Endodermal cell (in vitro differentiated cells): ENCODE results near the gene PMM2. TPM values are rescaled to one million over a fixed set of nuclear protein-coding genes. Genes with fewer than 3 reads are reported as not detected.
A peak's percentile ranks its signal among the peaks of the same experiment; 100 is the strongest.

Source experiments
- DNase-seq: peaks from one replicate; pipeline ENCODE4 v3.0.0-alpha.2; 2017
- H3K27ac ChIP-seq: 2 replicates; pipeline ENCODE4 v1.5.1; 2013; ENCODE audit warnings: mild to moderate bottlenecking, low read depth, low read length, moderate library complexity
- H3K27me3 ChIP-seq: 2 replicates; pipeline ENCODE4 v1.6.1; 2013; ENCODE audit warnings: mild to moderate bottlenecking, low read length, moderate library complexity; ENCODE audit not compliant: insufficient read depth, control insufficient read depth, poor library complexity, severe bottlenecking
- H3K36me3 ChIP-seq: 2 replicates; pipeline ENCODE4 v1.7.0; 2013; ENCODE audit warnings: mild to moderate bottlenecking, low read length, moderate library complexity; ENCODE audit not compliant: control insufficient read depth, insufficient read depth
- H3K4me1 ChIP-seq: one replicate; pipeline ENCODE4 v1.7.0; 2013; ENCODE audit warnings: low read length; ENCODE audit not compliant: control insufficient read depth, insufficient read depth
- H3K4me3 ChIP-seq: 2 replicates; pipeline ENCODE4 v1.5.1; 2013; ENCODE audit warnings: mild to moderate bottlenecking, low read length, moderate library complexity
- H3K9ac ChIP-seq: 2 replicates; pipeline ENCODE4 v1.6.1; 2013; ENCODE audit warnings: mild to moderate bottlenecking, low read length, moderate library complexity; ENCODE audit not compliant: poor library complexity, severe bottlenecking; ENCODE audit errors: extremely low read depth
- H3K9me3 ChIP-seq: 2 replicates; pipeline ENCODE4 v1.6.1; 2013; ENCODE audit warnings: mild to moderate bottlenecking, low read length, moderate library complexity; ENCODE audit not compliant: control insufficient read depth
- H3K27ac Mint-ChIP-seq: 2 replicates; pipeline ENCODE4 v1.8.0; 2020; ENCODE audit warnings: mixed read lengths
- H3K27me3 Mint-ChIP-seq: 2 replicates; pipeline ENCODE4 v1.8.0; 2021; ENCODE audit warnings: mild to moderate bottlenecking, mixed read lengths; ENCODE audit not compliant: insufficient read depth
- H3K36me3 Mint-ChIP-seq: 2 replicates; pipeline ENCODE4 v1.8.0; 2020; ENCODE audit warnings: low read depth, mixed read lengths
- H3K4me1 Mint-ChIP-seq: 2 replicates; pipeline ENCODE4 v1.8.0; 2020; ENCODE audit warnings: mixed read lengths
- H3K4me3 Mint-ChIP-seq: 2 replicates; pipeline ENCODE4 v1.8.0; 2020; ENCODE audit warnings: mild to moderate bottlenecking, moderate library complexity, mixed read lengths
- H3K9me3 Mint-ChIP-seq: 2 replicates; pipeline ENCODE4 v1.8.0; 2020; ENCODE audit warnings: mild to moderate bottlenecking, mixed read lengths
- CTCF ChIP-seq: fragments of 200-600 bp; sonication (generic); conservative IDR thresholded peaks from 2 replicates; pipeline ENCODE4 v1.5.0; 2021; ENCODE audit warnings: antibody characterized with exemption, mild to moderate bottlenecking
- WGBS, 2 experiments: methylation state at CpG; one replicate each; pipeline versions ENCODE4 v1.1.5 to v1.1.7; 2013; ENCODE audit warnings: missing lambda C conversion rate in 2 of 2, mixed read lengths in 1 of 2; ENCODE audit not compliant: insufficient coverage in 1 of 2, insufficient read length in 1 of 2; 5-methylcytosine and 5-hydroxymethylcytosine counted together
- total RNA-seq, 2 donors: library from RNA; stranded (reverse); fragmentation: NEBNext Ultra II Directional in 1 of 2; extraction: Animal tissue kit (Norgen Biotek cat#: 25700) in 1 of 2; gene quantifications; 2 replicates in 1 of 2; 3 replicates in 1 of 2; pipeline ENCODE4 v1.2.1, GENCODE V29; 2021

PMM2 gene
- total RNA-seq, 2 donors from 2014 or later, result 47.6 to 48.2 TPM

GRCh38 chr16:8847623-8848022, 50.0 kb downstream of the PMM2 start:
- 94 to 95% methylated on average over 15 of the region's 15 CpGs for WGBS, 2 experiments
- no peak for TF ChIP-seq CTCF
- no peak overlapping the region for H3K27ac ChIP-seq
- H3K9me3 Mint-ChIP-seq, result no peaks in the 10 kb centered on the region
- H3K9ac ChIP-seq, result no peak overlapping the region
- H3K4me1 Mint-ChIP-seq, result peaks cover 30% of the 10 kb centered on the region
- no peak overlapping the region for H3K4me3 ChIP-seq
- no peaks in the 10 kb centered on the region for H3K9me3 ChIP-seq
- peaks cover 56% of the 10 kb centered on the region for H3K36me3 ChIP-seq
- peak overlapping the region; percentile 31 for H3K27ac Mint-ChIP-seq
- H3K4me3 Mint-ChIP-seq, result no peak overlapping the region
- no peaks in the 10 kb centered on the region for H3K27me3 ChIP-seq
- peaks cover 3% of the 10 kb centered on the region for H3K4me1 ChIP-seq
- H3K27me3 Mint-ChIP-seq, result no peaks in the 10 kb centered on the region
- peaks cover 62% of the 10 kb centered on the region for H3K36me3 Mint-ChIP-seq
- DNase-seq, result no peak

GRCh38 chr16:8848231-8848938, 50.7 kb downstream of the PMM2 start:
- WGBS, 2 experiments, result 94 to 97% methylated on average over 22 to 26 of the region's 26 CpGs
- Histone ChIP-seq H3K36me3 (peaks cover 63% of the 10 kb centered on the region), H3K9me3 (no peaks in the 10 kb centered on the region), H3K4me1 (peaks cover 10% of the 10 kb centered on the region), H3K4me3 (no peak overlapping the region), H3K27me3 (no peaks in the 10 kb centered on the region), H3K9ac (no peak overlapping the region), H3K27ac (peak overlapping the region; percentile 41)
- no peak for DNase-seq
- peaks cover 33% of the 10 kb centered on the region for H3K4me1 Mint-ChIP-seq
- no peak overlapping the region for H3K4me3 Mint-ChIP-seq
- no peak for TF ChIP-seq CTCF
- no peaks in the 10 kb centered on the region for H3K27me3 Mint-ChIP-seq
- H3K9me3 Mint-ChIP-seq, result no peaks in the 10 kb centered on the region
- no peak overlapping the region for H3K27ac Mint-ChIP-seq
- H3K36me3 Mint-ChIP-seq, result peaks cover 67% of the 10 kb centered on the region

- peaks cover 72% of the 10 kb centered on the region for H3K36me3 Mint-ChIP-seq
- WGBS, 2 experiments, result 92 to 96% methylated on average over 6 to 8 of the region's 8 CpGs
- no peak overlapping the region for H3K4me3 Mint-ChIP-seq
Observed at GRCh38 chr16:8848939-8849391, 51.3 kb downstream of the PMM2 start.

More at GRCh38 chr16:8848939-8849391, 51.3 kb downstream of the PMM2 start:
- Histone ChIP-seq H3K4me1 (peaks cover 13% of the 10 kb centered on the region), H3K9me3 (no peaks in the 10 kb centered on the region), H3K9ac (no peak overlapping the region), H3K27me3 (no peaks in the 10 kb centered on the region), H3K4me3 (no peak overlapping the region), H3K27ac (peak overlapping the region; percentile 64), H3K36me3 (peaks cover 69% of the 10 kb centered on the region)
- Mint-ChIP-seq H3K27ac (peak overlapping the region; percentile 81), H3K27me3 (no peaks in the 10 kb centered on the region), H3K9me3 (no peaks in the 10 kb centered on the region), H3K4me1 (peaks cover 30% of the 10 kb centered on the region)
- no peak for DNase-seq
- TF ChIP-seq CTCF, result no peak
